Right lobe of liver (tissue), 6 donors: Measurements from ENCODE around the gene CDKAL1. TPM values are rescaled to one million over a fixed set of nuclear protein-coding genes. Genes with fewer than 3 reads are reported as not detected.

Experiments used
- ATAC-seq, 4 donors: fragments of 200-7000 bp; cut with Tn5 transposase; one replicate each; pipeline ENCODE4 v1.9.1; 2020; ENCODE audit warnings: mild to moderate bottlenecking in 4 of 4, moderate library complexity in 4 of 4
- DNase-seq, 3 donors: peaks; one replicate each; pipeline ENCODE4 v3.0.0-alpha.2; 2020
- H3K27ac ChIP-seq, 3 donors: fragments of 200-600 bp; one replicate each; pipeline ENCODE4 v1.8.0; 2022
- H3K27me3 ChIP-seq, 2 donors: fragments of 200-600 bp; one replicate each; pipeline ENCODE4 v1.8.0; 2022
- H3K36me3 ChIP-seq, 4 donors: fragments of 200-600 bp; sonication (generic) in 1 of 4; one replicate each; pipeline versions ENCODE4 v1.5.1 to v1.8.0; 2017 to 2022; ENCODE audit warnings: control low read depth in 1 of 4
- H3K4me1 ChIP-seq, 4 donors: fragments of 200-600 bp; sonication (generic) in 1 of 4; one replicate each; pipeline versions ENCODE4 v1.5.1 to v1.8.0; 2017 to 2022; ENCODE audit warnings: control low read depth in 1 of 4
- H3K4me3 ChIP-seq, 3 donors: fragments of 200-600 bp; one replicate each; pipeline ENCODE4 v1.8.0; 2022
- H3K9me3 ChIP-seq, 4 donors: fragments of 200-600 bp; sonication (generic) in 1 of 4; one replicate each; pipeline versions ENCODE4 v1.5.1 to v1.8.0; 2017 to 2022; ENCODE audit warnings: control low read depth in 1 of 4
- POLR2A ChIP-seq: fragments of 450-650 bp; IDR thresholded peaks from one replicate; pipeline ENCODE4 v1.6.1; 2017; ENCODE audit warnings: antibody characterized with exemption, mild to moderate bottlenecking
- WGBS: methylation state at CpG from one replicate; pipeline ENCODE4 v1.1.6; 2018; ENCODE audit warnings: low coverage, low lambda C conversion rate; ENCODE audit not compliant: insufficient coverage; ENCODE audit errors: missing lambda C conversion rate; 5-methylcytosine and 5-hydroxymethylcytosine counted together
- intact Hi-C, 2 donors: fragments of 100-400 bp; cut with DNase I; formaldehyde crosslinking; loops; one replicate each; pipeline versions ENCODE4 v1.11.2 to v1.14.1; 2022
- total RNA-seq, 6 experiments: library from RNA; depleted of rRNA in 2 of 6; stranded (reverse); fragments of >200 nt in 2 of 6; fragmentation: NEBNext Ultra II Directional in 3 of 6; extraction: Animal tissue kit (Norgen Biotek cat#: 25700) in 3 of 6; gene quantifications; one replicate each; pipeline versions ENCODE4 v1.1.0 to v1.2.4, GENCODE V29; 2016 to 2023
- TF ChIP-seq, protein P1 (sequence below), 4 donors: fragments of 200-600 bp in 3 of 4; fragments of 450-650 bp in 1 of 4; IDR thresholded peaks; one replicate each; pipeline versions ENCODE4 v1.5.1 to v1.8.0; 2016 to 2022; ENCODE audit warnings: antibody characterized with exemption in 4 of 4, mild to moderate bottlenecking in 2 of 4
- donor health status: DM: no; HTN: yes; CAD: no.
- donor health status: DM: no; HTN: no; CAD: no.
- donor health status: DM: no; HTN: no; CAD: no.
- donor health status: DM: no; HTN: yes; CAD: no.
- donor health status: DM: no; HTN: yes; CAD: no.

CDKAL1 gene
- total RNA-seq, 6 experiments from 2014 or later = 4.5 to 7.0 (median 6.2) TPM

DNA sequence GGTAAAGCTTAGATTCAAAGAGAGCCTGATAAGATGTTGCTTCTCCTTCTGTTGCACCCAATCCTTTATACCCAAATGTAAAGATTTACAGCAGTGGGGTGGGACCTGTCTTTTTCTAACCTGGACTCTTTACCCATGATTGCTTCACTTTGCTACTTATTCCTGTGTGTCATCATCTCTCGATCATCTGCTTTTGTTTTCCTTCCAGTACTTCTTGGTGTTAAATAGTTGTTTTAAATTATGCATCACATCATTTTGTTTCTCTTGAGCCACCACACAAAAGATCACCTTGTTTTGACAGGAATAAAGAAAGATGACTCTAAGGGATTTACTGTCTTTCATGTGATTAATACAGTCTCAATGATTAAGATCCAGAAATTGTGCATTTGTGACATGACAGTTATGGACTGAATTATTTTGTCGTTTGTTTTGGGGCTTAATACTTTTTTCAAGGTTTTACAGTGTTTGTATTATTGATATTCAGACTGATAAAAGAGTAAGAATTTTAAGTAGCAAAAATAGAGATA is 123.1 kb downstream of the CDKAL1 start:
- no peak for TF ChIP-seq POLR2A
- TF ChIP-seq, protein P1, sequence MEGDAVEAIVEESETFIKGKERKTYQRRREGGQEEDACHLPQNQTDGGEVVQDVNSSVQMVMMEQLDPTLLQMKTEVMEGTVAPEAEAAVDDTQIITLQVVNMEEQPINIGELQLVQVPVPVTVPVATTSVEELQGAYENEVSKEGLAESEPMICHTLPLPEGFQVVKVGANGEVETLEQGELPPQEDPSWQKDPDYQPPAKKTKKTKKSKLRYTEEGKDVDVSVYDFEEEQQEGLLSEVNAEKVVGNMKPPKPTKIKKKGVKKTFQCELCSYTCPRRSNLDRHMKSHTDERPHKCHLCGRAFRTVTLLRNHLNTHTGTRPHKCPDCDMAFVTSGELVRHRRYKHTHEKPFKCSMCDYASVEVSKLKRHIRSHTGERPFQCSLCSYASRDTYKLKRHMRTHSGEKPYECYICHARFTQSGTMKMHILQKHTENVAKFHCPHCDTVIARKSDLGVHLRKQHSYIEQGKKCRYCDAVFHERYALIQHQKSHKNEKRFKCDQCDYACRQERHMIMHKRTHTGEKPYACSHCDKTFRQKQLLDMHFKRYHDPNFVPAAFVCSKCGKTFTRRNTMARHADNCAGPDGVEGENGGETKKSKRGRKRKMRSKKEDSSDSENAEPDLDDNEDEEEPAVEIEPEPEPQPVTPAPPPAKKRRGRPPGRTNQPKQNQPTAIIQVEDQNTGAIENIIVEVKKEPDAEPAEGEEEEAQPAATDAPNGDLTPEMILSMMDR (IDR thresholded peaks at IDR 0.05) = no peak
- Histone ChIP-seq H3K27ac (no peak overlapping the region), H3K27me3 (no peaks in the 10 kb centered on the region), H3K4me1 (no peaks in the 10 kb centered on the region), H3K36me3 (no peaks in the 10 kb centered on the region), H3K4me3 (no peak overlapping the region), H3K9me3 (no peaks in the 10 kb centered on the region)
- ATAC-seq = no peak
- intact Hi-C loops = no loop called here
- no peak for DNase-seq
- 51% methylated on average over 2 of the region's 2 CpGs for WGBS

DNA sequence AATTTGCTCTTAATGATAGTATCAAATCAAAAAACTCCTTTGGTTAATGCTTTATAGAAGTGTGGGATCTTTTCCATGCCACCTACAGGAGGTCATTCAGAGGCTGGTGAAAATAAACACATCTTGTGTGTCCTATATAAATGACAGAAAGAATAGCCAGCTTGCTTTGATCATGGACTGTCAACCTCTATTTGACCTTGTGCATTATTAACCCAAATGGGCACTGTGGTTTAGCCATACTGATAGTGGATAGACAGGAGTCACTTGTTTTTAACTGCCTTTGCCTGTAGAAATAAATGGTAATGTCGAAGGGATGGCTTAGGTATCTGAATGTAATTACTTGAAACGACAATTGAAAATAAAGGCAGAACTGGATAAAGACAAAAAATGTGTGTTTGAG is 123.8 kb downstream of the CDKAL1 start:
- Histone ChIP-seq H3K27me3 (no peaks in the 10 kb centered on the region), H3K4me3 (no peak overlapping the region), H3K4me1 (no peaks in the 10 kb centered on the region), H3K27ac (no peak overlapping the region), H3K9me3 (no peaks in the 10 kb centered on the region), H3K36me3 (no peaks in the 10 kb centered on the region)
- intact Hi-C loops = no loop called here
- TF ChIP-seq, protein P1 (IDR thresholded peaks at IDR 0.05) = no peak
- no peak for TF ChIP-seq POLR2A
- ATAC-seq (no peak), DNase-seq (no peak)
- 92% methylated on average over 2 of the region's 2 CpGs for WGBS

DNA sequence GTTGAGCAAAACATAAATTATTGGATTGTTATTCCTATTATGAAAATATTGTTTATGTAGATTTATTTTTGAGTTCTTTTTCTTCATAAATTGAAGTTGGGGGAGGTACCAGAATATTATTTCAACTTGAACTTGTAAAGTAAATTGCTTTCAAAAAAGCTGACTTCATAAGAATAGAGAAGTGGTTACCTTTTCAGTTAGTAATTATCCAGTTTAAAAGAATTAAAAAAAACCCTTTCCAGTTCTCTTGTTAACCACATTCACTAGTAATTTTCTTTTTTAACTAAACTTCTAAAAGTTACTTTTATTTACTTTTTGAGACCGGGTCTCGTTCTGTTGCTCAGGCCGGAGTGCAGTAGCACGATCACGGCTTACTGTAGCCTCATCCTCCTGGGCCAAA is 124.3 kb downstream of the CDKAL1 start:
- intact Hi-C loops = no loop called here
- no peak for ATAC-seq
- WGBS = 98% methylated on average over 5 of the region's 5 CpGs
- H3K36me3 ChIP-seq = no peaks in the 10 kb centered on the region
- no peaks in the 10 kb centered on the region for H3K4me1 ChIP-seq
- H3K27me3 ChIP-seq = no peaks in the 10 kb centered on the region
- DNase-seq = no peak
- H3K27ac ChIP-seq = no peak overlapping the region
- H3K4me3 ChIP-seq = no peak overlapping the region
- TF ChIP-seq, protein P1 (IDR thresholded peaks at IDR 0.05) = no peak
- TF ChIP-seq POLR2A = no peak
- H3K9me3 ChIP-seq = no peaks in the 10 kb centered on the region

DNA sequence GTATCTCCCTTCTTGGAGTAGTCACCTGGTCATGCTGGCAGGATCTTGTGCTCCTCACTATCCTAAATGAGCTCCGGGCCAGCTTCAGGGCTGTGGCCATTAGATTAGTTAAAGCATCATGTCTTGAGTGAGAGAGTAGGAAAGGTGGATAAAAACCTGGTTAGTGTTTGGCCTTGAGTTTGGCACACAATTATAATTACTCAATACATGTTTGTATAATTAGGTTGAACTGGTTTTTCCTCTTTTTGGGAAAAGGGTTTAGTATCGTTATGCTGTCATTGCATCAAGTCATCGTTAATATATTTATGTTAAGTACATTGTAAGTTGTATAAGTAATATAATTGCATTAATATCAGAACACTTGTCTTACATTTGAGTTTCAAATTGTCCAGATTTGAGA is 126.3 kb downstream of the CDKAL1 start:
- no peaks in the 10 kb centered on the region for H3K27me3 ChIP-seq
- no peak for DNase-seq
- intact Hi-C loops = no loop called here
- ATAC-seq = no peak
- TF ChIP-seq, protein P1 (IDR thresholded peaks at IDR 0.05) = no peak
- TF ChIP-seq POLR2A = no peak
- no peaks in the 10 kb centered on the region for H3K36me3 ChIP-seq
- H3K4me1 ChIP-seq = no peaks in the 10 kb centered on the region
- WGBS = 66% methylated on average over 3 of the region's 3 CpGs
- H3K9me3 ChIP-seq = no peaks in the 10 kb centered on the region
- H3K27ac ChIP-seq = no peak overlapping the region
- H3K4me3 ChIP-seq = no peak overlapping the region

DNA sequence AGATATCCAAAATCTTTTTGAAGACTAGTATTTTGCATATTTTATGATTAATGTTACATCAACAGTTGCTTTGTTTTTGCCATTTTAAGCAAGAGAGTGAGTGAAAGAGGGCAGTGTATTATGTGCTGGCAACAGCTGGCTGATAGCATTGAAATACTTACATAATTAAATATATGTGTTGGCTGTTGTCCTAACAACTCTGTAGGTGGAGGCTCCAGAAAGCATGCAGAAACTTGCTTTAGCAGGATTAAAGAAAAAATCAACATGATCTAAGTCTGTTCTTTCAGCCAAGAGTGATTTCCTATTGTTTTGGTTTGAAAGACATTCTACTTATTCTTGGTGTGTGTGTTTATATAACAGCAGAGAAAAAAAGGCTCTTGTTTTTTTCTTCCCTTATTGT is 127.5 kb downstream of the CDKAL1 start:
- no peak for ATAC-seq
- H3K27me3 ChIP-seq = no peaks in the 10 kb centered on the region
- no peaks in the 10 kb centered on the region for H3K9me3 ChIP-seq
- intact Hi-C loops = no loop called here
- DNase-seq = no peak
- TF ChIP-seq POLR2A = no peak
- TF ChIP-seq, protein P1 (IDR thresholded peaks at IDR 0.05) = no peak
- no peak overlapping the region for H3K4me3 ChIP-seq
- H3K4me1 ChIP-seq = no peaks in the 10 kb centered on the region
- no peaks in the 10 kb centered on the region for H3K36me3 ChIP-seq
- H3K27ac ChIP-seq = no peak overlapping the region
